A549 (cell line): ENCODE data around the gene LGALS1. TPM values are rescaled to one million over a fixed set of nuclear protein-coding genes. Genes with fewer than 3 reads are reported as not detected.

ENCODE experiments used
- ATAC-seq, 2 experiments: fragments of 200-7000 bp in 1 of 2; fragments of >200 bp in 1 of 2; cut with Nextera tagmentation in 1 of 2; cut with Tn5 transposase in 1 of 2; 3 replicates each; pipeline versions ENCODE4 v1.8.0 to v1.9.1; 2018 to 2020; ENCODE audit warnings: mild to moderate bottlenecking in 1 of 2, moderate library complexity in 1 of 2
- CTCF ChIA-PET: fragments of 300-600 bp; sonication (Branson Sonifier 250); formaldehyde crosslinking; extraction: SDS; loops from one replicate; lab custom pipeline; 2021; ENCODE audit warnings: antibody characterized with exemption, inconsistent platforms; lab: Yijun Ruan, JAX
- POLR2A ChIA-PET: fragments of 350-600 bp; formaldehyde crosslinking; extraction: SDS; loops from one replicate; lab custom pipeline; 2021; ENCODE audit warnings: antibody characterized with exemption, inconsistent platforms; lab: Yijun Ruan, JAX
- DNase-seq, 2 experiments: peaks; one replicate each; pipeline versions ENCODE4 v3.0.0 to v3.0.0-alpha.2; 2011 to 2016; ENCODE audit warnings: low read depth in 1 of 2, low spot score in 1 of 2
- FAIRE-seq: peaks from 2 replicates; lab custom pipeline; 2011; peaks lifted over from hg19 to GRCh38; lab: Jason Lieb, UNC
- H3K27ac ChIP-seq, 2 experiments: fragments of >200 bp; sonication (Bioruptor Twin); formaldehyde crosslinking; 3 replicates each; pipeline ENCODE4 v1.5.1; 2016 to 2017
- H3K4me1 ChIP-seq: fragments of >200 bp; sonication (Bioruptor Twin); formaldehyde crosslinking; 3 replicates; pipeline ENCODE4 v1.6.1; 2016
- H3K4me2 ChIP-seq: fragments of >200 bp; sonication (Bioruptor Twin); formaldehyde crosslinking; 3 replicates; pipeline ENCODE4 v1.6.1; 2016
- H3K4me3 ChIP-seq: fragments of >200 bp; sonication (Bioruptor Twin); formaldehyde crosslinking; 3 replicates; pipeline ENCODE4 v1.5.1; 2016
- H3K9me3 ChIP-seq: fragments of >200 bp; sonication (Bioruptor Twin); formaldehyde crosslinking; 3 replicates; pipeline ENCODE4 v1.6.1; 2016
- CBX2 ChIP-seq: fragments of 200-600 bp; sonication (generic); IDR thresholded peaks from 2 replicates; pipeline ENCODE4 v1.6.1; 2016; ENCODE audit warnings: low read depth, mild to moderate bottlenecking, borderline replicate concordance
- CHD2 ChIP-seq: fragments of 150-350 bp; IDR thresholded peaks from 2 replicates; pipeline ENCODE4 v1.6.1; 2014; ENCODE audit warnings: low read length; ENCODE audit not compliant: partially characterized antibody
- EP300 ChIP-seq, 2 experiments: fragments of >200 bp; sonication (Bioruptor Twin); formaldehyde crosslinking; IDR thresholded peaks; 2 replicates in 1 of 2; 3 replicates in 1 of 2; pipeline ENCODE4 v1.6.1; 2016 to 2017
- ESRRA ChIP-seq: fragments of 150-350 bp; IDR thresholded peaks from 2 replicates; pipeline ENCODE4 v1.6.1; 2014; ENCODE audit warnings: mild to moderate bottlenecking, low read length, borderline replicate concordance
- FOSL2 ChIP-seq, 2 experiments: fragments of 450-650 bp in 1 of 2; fragments of >200 bp in 1 of 2; sonication (Bioruptor Twin) in 1 of 2; formaldehyde crosslinking; IDR thresholded peaks; 2 replicates each; pipeline versions ENCODE4 v1.5.0 to v1.6.1; 2016 to 2020; ENCODE audit warnings: mild to moderate bottlenecking in 1 of 2, moderate library complexity in 1 of 2
- FOXS1 ChIP-seq: fragments of 250-450 bp; sonication (Bioruptor Pico); IDR thresholded peaks from 2 replicates; pipeline ENCODE4 v1.5.0; 2020; ENCODE audit warnings: mild to moderate bottlenecking, moderate library complexity
- HEYL ChIP-seq: fragments of 250-450 bp; sonication (Bioruptor Pico); IDR thresholded peaks from 2 replicates; pipeline ENCODE4 v1.8.0; 2021; ENCODE audit warnings: mild to moderate bottlenecking, moderate library complexity
- HOXB13 ChIP-seq: fragments of 250-450 bp; sonication (Bioruptor Pico); IDR thresholded peaks from 2 replicates; pipeline ENCODE4 v1.5.0; 2020; ENCODE audit warnings: low read depth, mild to moderate bottlenecking, moderate library complexity
- HOXB5 ChIP-seq: fragments of 250-450 bp; sonication (Bioruptor Pico); IDR thresholded peaks from 2 replicates; pipeline ENCODE4 v1.5.0; 2020; ENCODE audit warnings: mild to moderate bottlenecking, moderate library complexity
- MAFK ChIP-seq: fragments of 450-650 bp; IDR thresholded peaks from 2 replicates; pipeline ENCODE4 v1.6.1; 2014; ENCODE audit not compliant: partially characterized antibody
- MAZ ChIP-seq: fragments of 150-350 bp; IDR thresholded peaks from 2 replicates; pipeline ENCODE4 v1.6.1; 2014; ENCODE audit warnings: antibody characterized with exemption, low read depth, low read length, borderline replicate concordance
- POLR2AphosphoS2 ChIP-seq: conservative IDR thresholded peaks from 2 replicates; pipeline ENCODE4 v1.6.1; 2012; ENCODE audit warnings: low read length, improper control_type of control experiment, inconsistent platforms
- SMC3 ChIP-seq: fragments of >200 bp; sonication (Bioruptor Twin); formaldehyde crosslinking; IDR thresholded peaks from 3 replicates; pipeline ENCODE4 v1.6.1; 2018; ENCODE audit warnings: inconsistent platforms
- SREBF2 ChIP-seq: fragments of 450-650 bp; IDR thresholded peaks from 2 replicates; pipeline ENCODE4 v1.6.1; 2014; ENCODE audit warnings: mild to moderate bottlenecking, moderate library complexity
- ZC3H11A ChIP-seq: fragments of 450-650 bp; IDR thresholded peaks from 2 replicates; pipeline ENCODE4 v1.6.1; 2014; ENCODE audit warnings: antibody characterized with exemption, mild to moderate bottlenecking
- ZNF302 ChIP-seq: fragments of 250-450 bp; sonication (Bioruptor Pico); IDR thresholded peaks from 2 replicates; pipeline ENCODE4 v1.9.0; 2021; ENCODE audit warnings: inconsistent platforms, mild to moderate bottlenecking, moderate library complexity
- WGBS: methylation state at CpG from one replicate; pipeline ENCODE4 v1.1.6; 2017; ENCODE audit errors: missing lambda C conversion rate; 5-methylcytosine and 5-hydroxymethylcytosine counted together
- polyA plus RNA-seq, 4 experiments: library from polyadenylated mRNA; depleted of rRNA in 3 of 4; stranded (reverse); fragments of >200 nt; fragmentation: RNase III in 1 of 4; extraction: RNeasy Plus Mini Kit Qiagen cat#74134 plus additional on column Dnase treatment in 1 of 4; gene quantifications; 2 replicates in 3 of 4; 3 replicates in 1 of 4; pipeline ENCODE4 v1.2.3, GENCODE V29; 2011 to 2017
- TF ChIP-seq, protein P1 (sequence below): fragments of 150-350 bp; IDR thresholded peaks from 2 replicates; pipeline ENCODE4 v1.6.1; 2014; ENCODE audit warnings: low read depth, mild to moderate bottlenecking, low read length
- TF ChIP-seq, protein P2 (sequence below): IDR thresholded peaks from 2 replicates; pipeline ENCODE4 v1.6.1; 2012; ENCODE audit warnings: low read depth, borderline replicate concordance
- TF ChIP-seq, protein P3 (sequence below): IDR thresholded peaks from 2 replicates; pipeline ENCODE4 v1.6.1; 2012
- TF ChIP-seq, protein P4 (sequence below): fragments of 450-650 bp; IDR thresholded peaks from 2 replicates; pipeline ENCODE4 v1.6.1; 2014; ENCODE audit warnings: antibody characterized with exemption
- TF ChIP-seq, protein P5 (sequence below): fragments of >200 bp; sonication (Bioruptor Twin); formaldehyde crosslinking; IDR thresholded peaks from 3 replicates; pipeline ENCODE4 v1.6.1; 2016
- TF ChIP-seq, protein P6 (sequence below): fragments of >200 bp; sonication (Bioruptor Twin); formaldehyde crosslinking; IDR thresholded peaks from 3 replicates; pipeline ENCODE4 v1.5.1; 2016

The LGALS1 gene
- polyA plus RNA-seq, 2 of the 4 experiments (the other 2 are of a cell fraction): 584 to 1,477 TPM

DNA sequence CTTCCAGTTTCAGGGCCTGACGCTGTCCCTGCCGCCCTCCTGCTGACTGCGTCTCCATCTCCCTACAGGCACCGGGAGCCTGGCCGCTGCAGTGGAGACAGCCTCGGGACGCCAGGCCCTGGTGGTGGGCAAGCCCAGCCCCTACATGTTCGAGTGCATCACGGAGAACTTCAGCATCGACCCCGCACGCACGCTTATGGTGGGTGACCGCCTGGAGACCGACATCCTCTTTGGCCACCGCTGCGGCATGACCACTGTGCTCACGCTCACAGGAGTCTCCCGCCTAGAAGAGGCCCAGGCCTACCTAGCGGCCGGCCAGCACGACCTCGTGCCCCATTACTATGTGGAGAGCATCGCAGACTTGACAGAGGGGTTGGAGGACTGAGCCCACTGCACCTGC is 9.9 kb upstream of the LGALS1 start:
- ATAC-seq: no peak
- DNase-seq: no peak
- Histone ChIP-seq H3K4me2 (no peak overlapping the region), H3K4me1 (no peaks in the 10 kb centered on the region; the same call in 2 of the 3 replicates), H3K9me3 (no peaks in the 10 kb centered on the region)
- no peak for FAIRE-seq
- TF ChIP-seq EP300 (IDR thresholded peaks at IDR 0.05) (no peak), MAFK (no peak), SMC3 (no peak), FOXS1 (CRISPR knock-in tag) (no peak), HOXB13 (CRISPR knock-in tag) (no peak), CHD2 (no peak)
- TF ChIP-seq, protein P1, sequence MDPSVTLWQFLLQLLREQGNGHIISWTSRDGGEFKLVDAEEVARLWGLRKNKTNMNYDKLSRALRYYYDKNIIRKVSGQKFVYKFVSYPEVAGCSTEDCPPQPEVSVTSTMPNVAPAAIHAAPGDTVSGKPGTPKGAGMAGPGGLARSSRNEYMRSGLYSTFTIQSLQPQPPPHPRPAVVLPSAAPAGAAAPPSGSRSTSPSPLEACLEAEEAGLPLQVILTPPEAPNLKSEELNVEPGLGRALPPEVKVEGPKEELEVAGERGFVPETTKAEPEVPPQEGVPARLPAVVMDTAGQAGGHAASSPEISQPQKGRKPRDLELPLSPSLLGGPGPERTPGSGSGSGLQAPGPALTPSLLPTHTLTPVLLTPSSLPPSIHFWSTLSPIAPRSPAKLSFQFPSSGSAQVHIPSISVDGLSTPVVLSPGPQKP: no peak
- TF ChIP-seq, protein P2, sequence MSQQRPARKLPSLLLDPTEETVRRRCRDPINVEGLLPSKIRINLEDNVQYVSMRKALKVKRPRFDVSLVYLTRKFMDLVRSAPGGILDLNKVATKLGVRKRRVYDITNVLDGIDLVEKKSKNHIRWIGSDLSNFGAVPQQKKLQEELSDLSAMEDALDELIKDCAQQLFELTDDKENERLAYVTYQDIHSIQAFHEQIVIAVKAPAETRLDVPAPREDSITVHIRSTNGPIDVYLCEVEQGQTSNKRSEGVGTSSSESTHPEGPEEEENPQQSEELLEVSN: no peak
- TF ChIP-seq, protein P3, sequence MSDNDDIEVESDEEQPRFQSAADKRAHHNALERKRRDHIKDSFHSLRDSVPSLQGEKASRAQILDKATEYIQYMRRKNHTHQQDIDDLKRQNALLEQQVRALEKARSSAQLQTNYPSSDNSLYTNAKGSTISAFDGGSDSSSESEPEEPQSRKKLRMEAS: no peak
- TF ChIP-seq, all 56 proteins: peak for 0
- 95% methylated on average over 12 of the region's 24 CpGs for WGBS
- H3K27ac ChIP-seq: no peak overlapping the region
- ChIA-PET POLR2A (no interaction called here), CTCF (interaction anchor here (0.6 to 5.3 kb wide), 3 partner anchors 16 to 31 kb away, joined by 3 to 17 read pairs (median 3); no protein-coding TSS in a partner anchor)
- no peak overlapping the region for H3K4me3 ChIP-seq

DNA sequence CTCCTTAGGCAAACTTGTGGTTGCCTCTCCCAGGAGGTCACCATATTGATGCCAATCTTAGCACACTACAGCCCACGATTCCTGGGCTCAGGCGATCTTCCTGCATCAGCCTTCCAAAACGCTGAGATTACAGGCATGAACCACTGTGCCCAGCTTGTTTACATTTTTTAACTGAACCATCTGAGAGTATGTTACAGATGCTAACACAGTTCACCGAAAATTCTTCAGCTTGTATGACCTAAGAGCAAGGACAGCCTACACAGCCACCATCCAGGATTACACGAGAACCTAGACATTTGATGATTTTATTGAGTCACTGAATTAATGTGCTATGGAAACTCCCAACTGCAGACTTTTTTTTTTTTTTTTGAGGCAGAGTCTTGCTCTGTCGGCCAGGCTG is 5.8 kb upstream of the LGALS1 start:
- Histone ChIP-seq H3K4me3 (no peak overlapping the region), H3K4me1 (peaks cover 2% of the 10 kb centered on the region; the same call in 1 of the 3 replicates), H3K27ac (no peak overlapping the region), H3K4me2 (no peak overlapping the region), H3K9me3 (no peaks in the 10 kb centered on the region)
- FAIRE-seq (no peak), ATAC-seq (no peak), DNase-seq (no peak)
- TF ChIP-seq, protein P4, sequence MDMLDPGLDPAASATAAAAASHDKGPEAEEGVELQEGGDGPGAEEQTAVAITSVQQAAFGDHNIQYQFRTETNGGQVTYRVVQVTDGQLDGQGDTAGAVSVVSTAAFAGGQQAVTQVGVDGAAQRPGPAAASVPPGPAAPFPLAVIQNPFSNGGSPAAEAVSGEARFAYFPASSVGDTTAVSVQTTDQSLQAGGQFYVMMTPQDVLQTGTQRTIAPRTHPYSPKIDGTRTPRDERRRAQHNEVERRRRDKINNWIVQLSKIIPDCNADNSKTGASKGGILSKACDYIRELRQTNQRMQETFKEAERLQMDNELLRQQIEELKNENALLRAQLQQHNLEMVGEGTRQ: no peak
- TF ChIP-seq, protein P5, sequence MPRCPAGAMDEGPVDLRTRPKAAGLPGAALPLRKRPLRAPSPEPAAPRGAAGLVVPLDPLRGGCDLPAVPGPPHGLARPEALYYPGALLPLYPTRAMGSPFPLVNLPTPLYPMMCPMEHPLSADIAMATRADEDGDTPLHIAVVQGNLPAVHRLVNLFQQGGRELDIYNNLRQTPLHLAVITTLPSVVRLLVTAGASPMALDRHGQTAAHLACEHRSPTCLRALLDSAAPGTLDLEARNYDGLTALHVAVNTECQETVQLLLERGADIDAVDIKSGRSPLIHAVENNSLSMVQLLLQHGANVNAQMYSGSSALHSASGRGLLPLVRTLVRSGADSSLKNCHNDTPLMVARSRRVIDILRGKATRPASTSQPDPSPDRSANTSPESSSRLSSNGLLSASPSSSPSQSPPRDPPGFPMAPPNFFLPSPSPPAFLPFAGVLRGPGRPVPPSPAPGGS: no peak
- TF ChIP-seq POLR2AphosphoS2: no peak
- no peak for TF ChIP-seq HEYL (CRISPR knock-in tag)
- no peak for TF ChIP-seq ZC3H11A
- TF ChIP-seq EP300 (IDR thresholded peaks at IDR 0.05): no peak
- no peak for TF ChIP-seq HOXB5 (CRISPR knock-in tag)
- no peak for TF ChIP-seq FOSL2 (IDR thresholded peaks at IDR 0.05)
- no peak for TF ChIP-seq FOSL2 (CRISPR knock-in tag; IDR thresholded peaks at IDR 0.05)
- no peak for TF ChIP-seq SREBF2
- no peak for TF ChIP-seq FOXS1 (CRISPR knock-in tag)
- no peak for TF ChIP-seq ZNF302 (CRISPR knock-in tag)
- no peak for TF ChIP-seq ESRRA
- TF ChIP-seq MAZ: no peak
- no peak for TF ChIP-seq CBX2
- TF ChIP-seq, protein P2: no peak
- TF ChIP-seq, protein P6, sequence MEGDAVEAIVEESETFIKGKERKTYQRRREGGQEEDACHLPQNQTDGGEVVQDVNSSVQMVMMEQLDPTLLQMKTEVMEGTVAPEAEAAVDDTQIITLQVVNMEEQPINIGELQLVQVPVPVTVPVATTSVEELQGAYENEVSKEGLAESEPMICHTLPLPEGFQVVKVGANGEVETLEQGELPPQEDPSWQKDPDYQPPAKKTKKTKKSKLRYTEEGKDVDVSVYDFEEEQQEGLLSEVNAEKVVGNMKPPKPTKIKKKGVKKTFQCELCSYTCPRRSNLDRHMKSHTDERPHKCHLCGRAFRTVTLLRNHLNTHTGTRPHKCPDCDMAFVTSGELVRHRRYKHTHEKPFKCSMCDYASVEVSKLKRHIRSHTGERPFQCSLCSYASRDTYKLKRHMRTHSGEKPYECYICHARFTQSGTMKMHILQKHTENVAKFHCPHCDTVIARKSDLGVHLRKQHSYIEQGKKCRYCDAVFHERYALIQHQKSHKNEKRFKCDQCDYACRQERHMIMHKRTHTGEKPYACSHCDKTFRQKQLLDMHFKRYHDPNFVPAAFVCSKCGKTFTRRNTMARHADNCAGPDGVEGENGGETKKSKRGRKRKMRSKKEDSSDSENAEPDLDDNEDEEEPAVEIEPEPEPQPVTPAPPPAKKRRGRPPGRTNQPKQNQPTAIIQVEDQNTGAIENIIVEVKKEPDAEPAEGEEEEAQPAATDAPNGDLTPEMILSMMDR: no peak
- ChIA-PET POLR2A (no interaction called here), CTCF (interaction anchor here (0.6 to 15.2 kb wide), 5 partner anchors 9 to 125 kb away, joined by 3 to 152 read pairs (median 4); partner anchors contain the start of gene PDXP)
- WGBS: 71% methylated on average over 5 of the region's 6 CpGs
